HepG2 (cell line): Measurements from ENCODE around the gene BRINP1. TPM values are rescaled to one million over a fixed set of nuclear protein-coding genes. Genes with fewer than 3 reads are reported as not detected.

Source experiments
- ATAC-seq: fragments of 200-7000 bp; cut with Tn5 transposase; 3 replicates; pipeline ENCODE4 v1.9.1; 2020; ENCODE audit warnings: mild to moderate bottlenecking, moderate library complexity
- BruUV-seq: library from RNA; stranded (reverse); fragments of 400-500 nt; replicated peaks from 2 replicates; lab custom pipeline; 2021; lab: Mats Ljungman, UMichigan
- CTCF ChIA-PET: fragments of 300-600 bp; formaldehyde crosslinking; extraction: SDS; loops from one replicate; lab custom pipeline; 2021; ENCODE audit warnings: low total read pairs, inconsistent platforms, low intra/inter-chr PET ratio; lab: Yijun Ruan, JAX
- POLR2A ChIA-PET: fragments of 350-600 bp; sonication (Branson Sonifier 250); formaldehyde crosslinking; loops from one replicate; lab custom pipeline; 2020; ENCODE audit warnings: antibody characterized with exemption, inconsistent platforms; lab: Yijun Ruan, JAX
- DNase-seq: peaks from one replicate; pipeline ENCODE4 v3.0.0-alpha.2; 2015; ENCODE audit warnings: low spot score
- FAIRE-seq: peaks from 3 replicates; lab custom pipeline; 2011; peaks lifted over from hg19 to GRCh38; lab: Jason Lieb, UNC
- H2AFZ ChIP-seq: one replicate; pipeline ENCODE4 v1.6.1; 2011; ENCODE audit warnings: low read length, inconsistent platforms
- H3K27ac ChIP-seq: fragments of 300-600 bp; 3 replicates; pipeline ENCODE4 v1.8.0; 2011; ENCODE audit warnings: mixed run types, mild to moderate bottlenecking, mixed read lengths, low read length, inconsistent platforms; ENCODE audit not compliant: insufficient read depth; ENCODE audit errors: extremely low read length
- H3K27me3 ChIP-seq, 2 experiments: fragments of 200-600 bp in 1 of 2; 2 replicates in 1 of 2; 3 replicates in 1 of 2; pipeline versions ENCODE4 v1.6.0 to v1.8.0; 2011; ENCODE audit warnings: low read length in 2 of 2, mild to moderate bottlenecking in 2 of 2, moderate library complexity in 2 of 2, inconsistent platforms in 1 of 2; ENCODE audit not compliant: insufficient read depth in 2 of 2, control insufficient read depth in 1 of 2
- H3K36me3 ChIP-seq, 2 experiments: fragments of 200-600 bp in 1 of 2; replicated peaks in 1 of 2; 2 replicates in 1 of 2; 3 replicates in 1 of 2; pipeline versions ENCODE4 v1.5.1 to v1.8.0; 2011; ENCODE audit warnings: low read length in 2 of 2, inconsistent platforms in 1 of 2; ENCODE audit not compliant: insufficient read depth in 2 of 2, control insufficient read depth in 1 of 2
- H3K4me1 ChIP-seq: 2 replicates; pipeline ENCODE4 v1.5.1; 2012; ENCODE audit warnings: low read length, inconsistent platforms; ENCODE audit not compliant: insufficient read depth
- H3K4me2 ChIP-seq: 2 replicates; pipeline ENCODE4 v1.6.0; 2011; ENCODE audit warnings: low read depth, low read length, inconsistent platforms
- H3K4me3 ChIP-seq, 3 experiments: fragments of 200-600 bp in 1 of 3; sonication (generic), shearing (Covaris generic) in 1 of 3; replicated peaks in 1 of 3; 2 replicates each; pipeline ENCODE4 v1.5.1; 2011 to 2016; ENCODE audit warnings: low read length in 3 of 3, inconsistent platforms in 2 of 3, low read depth in 2 of 3, mild to moderate bottlenecking in 2 of 3, control low read depth in 1 of 3, mixed read lengths in 1 of 3; ENCODE audit not compliant: insufficient read depth in 1 of 3
- H3K79me2 ChIP-seq: one replicate; pipeline ENCODE4 v1.6.1; 2011; ENCODE audit warnings: low read length, inconsistent platforms; ENCODE audit not compliant: insufficient read depth
- H3K9ac ChIP-seq: 2 replicates; pipeline ENCODE4 v1.6.0; 2011; ENCODE audit warnings: mild to moderate bottlenecking, low read depth, low read length, inconsistent platforms; ENCODE audit not compliant: insufficient read depth
- H3K9me3 ChIP-seq: 2 replicates; pipeline ENCODE4 v1.5.1; 2012; ENCODE audit warnings: mild to moderate bottlenecking, low read length
- H4K20me1 ChIP-seq: 2 replicates; pipeline ENCODE4 v1.6.0; 2011; ENCODE audit warnings: inconsistent platforms, mild to moderate bottlenecking, low read length, moderate library complexity; ENCODE audit not compliant: insufficient read depth
- KLF15 ChIP-seq: sonication (generic); formaldehyde crosslinking; IDR thresholded peaks from 2 replicates; pipeline ENCODE4 v1.8.1; 2023; ENCODE audit warnings: borderline replicate concordance, mild to moderate bottlenecking, inconsistent platforms, missing genetic modification reagents, mixed read lengths
- YEATS4 ChIP-seq: sonication (generic); formaldehyde crosslinking; IDR thresholded peaks from 2 replicates; pipeline ENCODE4 v1.4.0; 2020; ENCODE audit warnings: missing genetic modification reagents, borderline replicate concordance
- YY1 ChIP-seq: IDR thresholded peaks from 2 replicates; pipeline ENCODE4 v1.6.1; 2011; ENCODE audit warnings: low read length, low read depth, moderate library complexity, mild to moderate bottlenecking; ENCODE audit not compliant: insufficient read depth, insufficient replicate concordance
- ZNF17 ChIP-seq: sonication (generic); formaldehyde crosslinking; IDR thresholded peaks from 2 replicates; pipeline ENCODE4 v1.5.0; 2020; ENCODE audit warnings: mild to moderate bottlenecking, missing genetic modification reagents
- ZNF234 ChIP-seq: sonication (generic); formaldehyde crosslinking; conservative IDR thresholded peaks from 2 replicates; pipeline ENCODE4 v1.5.1; 2020; ENCODE audit warnings: mild to moderate bottlenecking, missing genetic modification reagents
- ZNF546 ChIP-seq: sonication (generic); formaldehyde crosslinking; conservative IDR thresholded peaks from 2 replicates; pipeline ENCODE4 v1.8.1; 2023; ENCODE audit warnings: mild to moderate bottlenecking, missing genetic modification reagents
- WGBS: methylation state at CpG from one replicate; pipeline ENCODE4 v1.1.6; 2017; ENCODE audit warnings: low lambda C conversion rate; 5-methylcytosine and 5-hydroxymethylcytosine counted together
- in situ Hi-C: cut with HindIII; loops from 2 replicates; pipeline ENCODE4 v1.10.0; 2017; ENCODE audit warnings: low pct_unique_long_range_greater_than_20kb; ENCODE audit not compliant: extremely low pct_ligation_motif_present
- intact Hi-C: fragments of 100-400 bp; cut with micrococcal nuclease; formaldehyde crosslinking; loops from one replicate; pipeline ENCODE4 v1.10.0; 2022; ENCODE audit not compliant: unreplicated experiment
- polyA plus RNA-seq, 8 experiments: library from polyadenylated mRNA; depleted of rRNA in 3 of 8; stranded (reverse) in 7 of 8; unstranded in 1 of 8; fragments of >200 nt; fragmentation: Illumina TruSeq in 4 of 8; extraction: Trizol in 4 of 8; gene quantifications; 2 replicates each; pipeline versions ENCODE4 v1.2.1 to v1.2.3, GENCODE V29; 2011 to 2016; ENCODE audit warnings: low read depth in 4 of 8, missing spikeins in 1 of 8, mixed read lengths in 1 of 8; ENCODE audit not compliant: insufficient read depth in 1 of 8
- total RNA-seq, 5 experiments: library from RNA; depleted of rRNA; stranded (reverse); fragments of >200 nt; fragmentation: Illumina TruSeq; extraction: Trizol; gene quantifications; 2 replicates each; pipeline ENCODE4 v1.2.3, GENCODE V29; 2016; ENCODE audit warnings: low read depth in 1 of 5
- TF ChIP-seq, protein P1 (sequence below): sonication (generic); formaldehyde crosslinking; IDR thresholded peaks from 2 replicates; pipeline ENCODE4 v1.4.0; 2020; ENCODE audit warnings: missing genetic modification reagents
- TF ChIP-seq, protein P2 (sequence below): sonication (generic); formaldehyde crosslinking; IDR thresholded peaks from 2 replicates; pipeline ENCODE4 v1.5.0; 2020; ENCODE audit warnings: missing genetic modification reagents
- TF ChIP-seq, protein P3 (sequence below), 2 experiments: sonication (generic) in 1 of 2; formaldehyde crosslinking in 1 of 2; IDR thresholded peaks; 2 replicates each; pipeline versions ENCODE4 v1.6.1 to v1.9.0; 2014 to 2022; ENCODE audit warnings: antibody characterized with exemption in 1 of 2, borderline replicate concordance in 1 of 2, inconsistent platforms in 1 of 2, low read depth in 1 of 2, missing genetic modification reagents in 1 of 2
- TF ChIP-seq, protein P4 (sequence below): IDR thresholded peaks from 2 replicates; pipeline ENCODE4 v1.4.0; 2020; ENCODE audit warnings: mild to moderate bottlenecking, missing genetic modification reagents

BRINP1 gene
- total and polyA plus RNA-seq, 2 of the 13 experiments (the other 11 are each of a cell fraction or from before 2014, with no cell fraction given) = not detected

DNA sequence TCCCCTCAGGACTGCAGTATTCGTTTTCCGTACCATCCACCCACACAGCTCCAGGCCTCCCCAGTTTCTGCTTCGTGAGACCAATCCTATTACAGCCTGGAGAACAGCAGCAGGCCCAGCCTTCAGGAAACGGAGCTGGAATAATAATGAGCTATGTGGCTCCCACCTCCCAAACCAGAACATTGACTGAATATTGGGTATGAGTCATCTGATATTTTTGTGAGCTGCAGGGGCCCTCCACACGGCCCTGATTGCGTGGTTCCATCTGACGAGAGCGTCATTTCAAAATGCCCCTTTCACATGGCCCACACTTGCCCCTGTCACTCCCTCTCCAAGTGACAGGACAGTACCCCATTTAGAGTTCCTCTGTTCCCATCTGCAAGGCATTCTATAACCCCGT lies 192.0 kb downstream of the BRINP1 start:
- intact Hi-C loops = no loop called here
- no peak overlapping the region for H3K4me2 ChIP-seq
- ATAC-seq = no peak
- FAIRE-seq = no peak
- ChIA-PET CTCF (no interaction called here), POLR2A (no interaction called here)
- H3K9me3 ChIP-seq = peaks cover 18% of the 10 kb centered on the region
- no peaks in the 10 kb centered on the region for H3K4me1 ChIP-seq
- H3K27ac ChIP-seq = no peak overlapping the region
- no peaks in the 10 kb centered on the region for H4K20me1 ChIP-seq
- H3K27me3 ChIP-seq = no peaks in the 10 kb centered on the region
- in situ Hi-C loops = no loop called here
- H3K9ac ChIP-seq = no peak overlapping the region
- H3K4me3 ChIP-seq = no peak overlapping the region
- BruUV-seq = no TSS peak
- no peaks in the 10 kb centered on the region for H3K79me2 ChIP-seq
- no peaks in the 10 kb centered on the region for H3K36me3 ChIP-seq
- 17% methylated on average over 9 of the region's 9 CpGs for WGBS
- DNase-seq = no peak
- H2AFZ ChIP-seq = no peak overlapping the region
- TF ChIP-seq, protein P1, sequence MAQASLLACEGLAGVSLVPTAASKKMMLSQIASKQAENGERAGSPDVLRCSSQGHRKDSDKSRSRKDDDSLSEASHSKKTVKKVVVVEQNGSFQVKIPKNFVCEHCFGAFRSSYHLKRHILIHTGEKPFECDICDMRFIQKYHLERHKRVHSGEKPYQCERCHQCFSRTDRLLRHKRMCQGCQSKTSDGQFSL (CRISPR knock-in tag) = no peak
- TF ChIP-seq ZNF17 (CRISPR knock-in tag) = no peak
- no peak for TF ChIP-seq ZNF546 (CRISPR knock-in tag)
- no peak for TF ChIP-seq YEATS4
- no peak for TF ChIP-seq KLF15
- TF ChIP-seq, protein P2, sequence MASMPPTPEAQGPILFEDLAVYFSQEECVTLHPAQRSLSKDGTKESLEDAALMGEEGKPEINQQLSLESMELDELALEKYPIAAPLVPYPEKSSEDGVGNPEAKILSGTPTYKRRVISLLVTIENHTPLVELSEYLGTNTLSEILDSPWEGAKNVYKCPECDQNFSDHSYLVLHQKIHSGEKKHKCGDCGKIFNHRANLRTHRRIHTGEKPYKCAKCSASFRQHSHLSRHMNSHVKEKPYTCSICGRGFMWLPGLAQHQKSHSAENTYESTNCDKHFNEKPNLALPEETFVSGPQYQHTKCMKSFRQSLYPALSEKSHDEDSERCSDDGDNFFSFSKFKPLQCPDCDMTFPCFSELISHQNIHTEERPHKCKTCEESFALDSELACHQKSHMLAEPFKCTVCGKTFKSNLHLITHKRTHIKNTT (CRISPR knock-in tag) = no peak
- TF ChIP-seq ZNF234 (CRISPR knock-in tag) = no peak
- TF ChIP-seq, protein P3, sequence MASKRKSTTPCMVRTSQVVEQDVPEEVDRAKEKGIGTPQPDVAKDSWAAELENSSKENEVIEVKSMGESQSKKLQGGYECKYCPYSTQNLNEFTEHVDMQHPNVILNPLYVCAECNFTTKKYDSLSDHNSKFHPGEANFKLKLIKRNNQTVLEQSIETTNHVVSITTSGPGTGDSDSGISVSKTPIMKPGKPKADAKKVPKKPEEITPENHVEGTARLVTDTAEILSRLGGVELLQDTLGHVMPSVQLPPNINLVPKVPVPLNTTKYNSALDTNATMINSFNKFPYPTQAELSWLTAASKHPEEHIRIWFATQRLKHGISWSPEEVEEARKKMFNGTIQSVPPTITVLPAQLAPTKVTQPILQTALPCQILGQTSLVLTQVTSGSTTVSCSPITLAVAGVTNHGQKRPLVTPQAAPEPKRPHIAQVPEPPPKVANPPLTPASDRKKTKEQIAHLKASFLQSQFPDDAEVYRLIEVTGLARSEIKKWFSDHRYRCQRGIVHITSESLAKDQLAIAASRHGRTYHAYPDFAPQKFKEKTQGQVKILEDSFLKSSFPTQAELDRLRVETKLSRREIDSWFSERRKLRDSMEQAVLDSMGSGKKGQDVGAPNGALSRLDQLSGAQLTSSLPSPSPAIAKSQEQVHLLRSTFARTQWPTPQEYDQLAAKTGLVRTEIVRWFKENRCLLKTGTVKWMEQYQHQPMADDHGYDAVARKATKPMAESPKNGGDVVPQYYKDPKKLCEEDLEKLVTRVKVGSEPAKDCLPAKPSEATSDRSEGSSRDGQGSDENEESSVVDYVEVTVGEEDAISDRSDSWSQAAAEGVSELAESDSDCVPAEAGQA (IDR thresholded peaks at IDR 0.05; ENCODE audit: low read depth) = no peak
- TF ChIP-seq, protein P3 (CRISPR knock-in tag; IDR thresholded peaks at IDR 0.05; ENCODE audit: borderline replicate concordance) = no peak
- TF ChIP-seq YY1 = no peak
- TF ChIP-seq, protein P4, sequence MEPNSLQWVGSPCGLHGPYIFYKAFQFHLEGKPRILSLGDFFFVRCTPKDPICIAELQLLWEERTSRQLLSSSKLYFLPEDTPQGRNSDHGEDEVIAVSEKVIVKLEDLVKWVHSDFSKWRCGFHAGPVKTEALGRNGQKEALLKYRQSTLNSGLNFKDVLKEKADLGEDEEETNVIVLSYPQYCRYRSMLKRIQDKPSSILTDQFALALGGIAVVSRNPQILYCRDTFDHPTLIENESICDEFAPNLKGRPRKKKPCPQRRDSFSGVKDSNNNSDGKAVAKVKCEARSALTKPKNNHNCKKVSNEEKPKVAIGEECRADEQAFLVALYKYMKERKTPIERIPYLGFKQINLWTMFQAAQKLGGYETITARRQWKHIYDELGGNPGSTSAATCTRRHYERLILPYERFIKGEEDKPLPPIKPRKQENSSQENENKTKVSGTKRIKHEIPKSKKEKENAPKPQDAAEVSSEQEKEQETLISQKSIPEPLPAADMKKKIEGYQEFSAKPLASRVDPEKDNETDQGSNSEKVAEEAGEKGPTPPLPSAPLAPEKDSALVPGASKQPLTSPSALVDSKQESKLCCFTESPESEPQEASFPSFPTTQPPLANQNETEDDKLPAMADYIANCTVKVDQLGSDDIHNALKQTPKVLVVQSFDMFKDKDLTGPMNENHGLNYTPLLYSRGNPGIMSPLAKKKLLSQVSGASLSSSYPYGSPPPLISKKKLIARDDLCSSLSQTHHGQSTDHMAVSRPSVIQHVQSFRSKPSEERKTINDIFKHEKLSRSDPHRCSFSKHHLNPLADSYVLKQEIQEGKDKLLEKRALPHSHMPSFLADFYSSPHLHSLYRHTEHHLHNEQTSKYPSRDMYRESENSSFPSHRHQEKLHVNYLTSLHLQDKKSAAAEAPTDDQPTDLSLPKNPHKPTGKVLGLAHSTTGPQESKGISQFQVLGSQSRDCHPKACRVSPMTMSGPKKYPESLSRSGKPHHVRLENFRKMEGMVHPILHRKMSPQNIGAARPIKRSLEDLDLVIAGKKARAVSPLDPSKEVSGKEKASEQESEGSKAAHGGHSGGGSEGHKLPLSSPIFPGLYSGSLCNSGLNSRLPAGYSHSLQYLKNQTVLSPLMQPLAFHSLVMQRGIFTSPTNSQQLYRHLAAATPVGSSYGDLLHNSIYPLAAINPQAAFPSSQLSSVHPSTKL (CRISPR knock-in tag) = no peak
